DND-41 (cell line): Measurements from ENCODE around the gene ZNF419.

Experiments used
- CTCF ChIP-seq: IDR thresholded peaks from 2 replicates; pipeline ENCODE4 v1.5.1; 2012; ENCODE audit warnings: borderline replicate concordance, low read length, moderate library complexity, mild to moderate bottlenecking; ENCODE audit not compliant: poor library complexity, severe bottlenecking; ENCODE audit errors: extremely low read depth
- EZH2 ChIP-seq: IDR thresholded peaks from 3 replicates; pipeline ENCODE4 v1.6.1; 2012; ENCODE audit warnings: borderline replicate concordance, low read depth, mild to moderate bottlenecking, moderate library complexity, low read length, inconsistent platforms; ENCODE audit not compliant: severe bottlenecking

DNA sequence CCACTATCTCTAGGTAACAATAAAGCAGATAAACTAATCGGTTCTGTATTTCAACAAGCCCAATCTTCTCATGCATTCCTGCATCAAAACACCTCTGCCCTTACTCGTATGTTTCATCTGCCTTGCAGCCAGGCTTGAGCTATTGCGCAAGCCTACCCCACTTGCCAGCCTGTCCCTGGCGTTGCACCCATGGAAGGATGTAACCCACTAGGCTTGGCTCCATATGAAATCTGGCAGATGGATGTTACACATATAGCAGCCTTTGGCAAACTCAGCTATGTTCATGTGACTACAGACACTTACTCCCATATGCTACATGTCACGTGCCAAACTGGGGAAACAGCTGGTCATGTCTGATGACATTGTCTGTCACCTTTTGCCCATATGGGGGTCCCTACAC is 27.7 kb downstream of the ZNF419 start:
- TF ChIP-seq CTCF: no peak
- no peak for TF ChIP-seq EZH2
